Measurements from ENCODE around the gene SQOR.

- TF ChIP-seq CTCF (IDR thresholded peaks at IDR 0.05), result no peak
- TF ChIP-seq POLR2A (IDR thresholded peaks at IDR 0.05), result no peak
Observed at GRCh38 chr15:45606841-45607240, 28.0 kb upstream of the SQOR start.
